OCI-LY1 (cell line): ENCODE data around the gene PACSIN1.

Experiments used
- EZH2 ChIP-seq: fragments of 200-600 bp; sonication (generic), shearing (Covaris generic); IDR thresholded peaks from 2 replicates; pipeline ENCODE4 v1.8.0; 2017; ENCODE audit warnings: borderline replicate concordance, mixed run types, mild to moderate bottlenecking, antibody characterized with exemption, low read length, moderate library complexity, mixed read lengths
- TF ChIP-seq, protein P1 (sequence below): fragments of 200-600 bp; sonication (generic), shearing (Covaris generic); IDR thresholded peaks from 2 replicates; pipeline ENCODE4 v1.5.1; 2017; ENCODE audit warnings: mild to moderate bottlenecking, antibody characterized with exemption, low read length, moderate library complexity, mixed read lengths

DNA sequence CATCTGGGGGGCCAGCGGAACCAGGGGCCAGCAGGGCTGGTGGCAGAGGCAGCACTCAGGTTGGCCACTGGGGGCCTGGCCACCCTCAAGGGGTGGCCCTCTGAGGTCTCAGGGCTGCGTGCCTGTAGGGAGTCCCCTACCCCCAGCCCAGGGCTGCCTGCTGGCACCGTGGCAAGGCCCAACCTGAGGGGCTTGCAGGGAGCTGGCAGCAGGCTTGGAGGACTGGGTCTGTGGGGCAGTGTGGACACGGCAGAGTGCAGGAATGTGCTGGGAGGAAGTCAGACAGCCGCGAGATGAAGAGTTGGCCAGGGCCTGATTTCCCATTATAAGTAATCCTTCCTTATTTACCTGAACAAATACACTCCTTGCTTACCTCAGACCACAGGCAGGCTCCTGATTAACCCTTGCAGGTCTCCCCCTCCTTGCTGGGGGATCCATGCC lies 90.2 kb downstream of the PACSIN1 start, which contains the start of gene SPDEF:
- TF ChIP-seq, protein P1, sequence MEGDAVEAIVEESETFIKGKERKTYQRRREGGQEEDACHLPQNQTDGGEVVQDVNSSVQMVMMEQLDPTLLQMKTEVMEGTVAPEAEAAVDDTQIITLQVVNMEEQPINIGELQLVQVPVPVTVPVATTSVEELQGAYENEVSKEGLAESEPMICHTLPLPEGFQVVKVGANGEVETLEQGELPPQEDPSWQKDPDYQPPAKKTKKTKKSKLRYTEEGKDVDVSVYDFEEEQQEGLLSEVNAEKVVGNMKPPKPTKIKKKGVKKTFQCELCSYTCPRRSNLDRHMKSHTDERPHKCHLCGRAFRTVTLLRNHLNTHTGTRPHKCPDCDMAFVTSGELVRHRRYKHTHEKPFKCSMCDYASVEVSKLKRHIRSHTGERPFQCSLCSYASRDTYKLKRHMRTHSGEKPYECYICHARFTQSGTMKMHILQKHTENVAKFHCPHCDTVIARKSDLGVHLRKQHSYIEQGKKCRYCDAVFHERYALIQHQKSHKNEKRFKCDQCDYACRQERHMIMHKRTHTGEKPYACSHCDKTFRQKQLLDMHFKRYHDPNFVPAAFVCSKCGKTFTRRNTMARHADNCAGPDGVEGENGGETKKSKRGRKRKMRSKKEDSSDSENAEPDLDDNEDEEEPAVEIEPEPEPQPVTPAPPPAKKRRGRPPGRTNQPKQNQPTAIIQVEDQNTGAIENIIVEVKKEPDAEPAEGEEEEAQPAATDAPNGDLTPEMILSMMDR, result no peak
- no peak for TF ChIP-seq EZH2
